ENCODE results near the gene MTR.
"Not testable (repeated sequence)": the region's sequence is repeated elsewhere in the genome, so short reads cannot be mapped to it uniquely, and the experiment has no call there.

The MTR gene

GRCh38 chr1:236835491-236835890 lies 40.4 kb downstream of the MTR start:
- no peak for DNase-seq

GRCh38 chr1:236836157-236836556 lies 41.1 kb downstream of the MTR start:
- no peak for DNase-seq

- no peak for DNase-seq
Observed at GRCh38 chr1:236837115-236837514, 42.0 kb downstream of the MTR start.

GRCh38 chr1:236837897-236838296 lies 42.8 kb downstream of the MTR start:
- DNase-seq, result no peak

- no peak for DNase-seq
Observed at GRCh38 chr1:236841341-236841740, 46.2 kb downstream of the MTR start.

GRCh38 chr1:236844499-236845271 lies 49.6 kb downstream of the MTR start:
- no peak for DNase-seq

GRCh38 chr1:236845830-236846229 lies 50.7 kb downstream of the MTR start:
- DNase-seq, result no peak

GRCh38 chr1:236848274-236848923 lies 53.3 kb downstream of the MTR start:
- no peak for DNase-seq

- DNase-seq, result no peak
Observed at GRCh38 chr1:236850077-236850979, 55.2 kb downstream of the MTR start.

- DNase-seq, result no peak
Observed at GRCh38 chr1:236851871-236852270, 56.8 kb downstream of the MTR start.

- no peak for DNase-seq
Observed at GRCh38 chr1:236853921-236854604, 59.0 kb downstream of the MTR start.

GRCh38 chr1:236854605-236854983 lies 59.5 kb downstream of the MTR start:
- DNase-seq, result no peak

- DNase-seq, result not testable (repeated sequence)
Observed at GRCh38 chr1:236856649-236857048, 61.6 kb downstream of the MTR start.

GRCh38 chr1:236858165-236858564 lies 63.1 kb downstream of the MTR start:
- DNase-seq, result no peak

GRCh38 chr1:236860101-236860500 lies 65.0 kb downstream of the MTR start:
- DNase-seq, result no peak

GRCh38 chr1:236860674-236861073 lies 65.6 kb downstream of the MTR start:
- DNase-seq, result no peak

GRCh38 chr1:236861560-236862218 lies 66.6 kb downstream of the MTR start:
- DNase-seq, result no peak

- no peak for DNase-seq
Observed at GRCh38 chr1:236862219-236862591, 67.1 kb downstream of the MTR start.

- no peak for DNase-seq
Observed at GRCh38 chr1:236862615-236863211, 67.6 kb downstream of the MTR start.

GRCh38 chr1:236864211-236864610 lies 69.1 kb downstream of the MTR start:
- no peak for DNase-seq

- no peak for DNase-seq
Observed at GRCh38 chr1:236864996-236865817, 70.1 kb downstream of the MTR start.

Measured in CD4-positive, alpha-beta T cell treated with Interleukin-12 subunit alpha and Interleukin-12 subunit beta, for 1 hour (primary cell).